Gastroesophageal sphincter (tissue), 4 donors: ENCODE measurements around the gene PNRC1. TPM values are rescaled to one million over a fixed set of nuclear protein-coding genes. Genes with fewer than 3 reads are reported as not detected.
A peak's percentile ranks its signal among the peaks of the same experiment; 100 is the strongest.

Source experiments
- ATAC-seq: fragments of 150-250 bp; one replicate; pipeline ENCODE4 v1.9.1; 2016; ENCODE audit warnings: mild to moderate bottlenecking, moderate library complexity
- H3K27ac ChIP-seq, 4 donors: fragments of 200-600 bp; sonication (generic) in 3 of 4; 1 replicate in 3 of 4; 2 replicates in 1 of 4; pipeline ENCODE4 v1.5.1; 2016 to 2019
- H3K27me3 ChIP-seq: fragments of 200-600 bp; sonication (generic); one replicate; pipeline ENCODE4 v1.5.1; 2019
- H3K36me3 ChIP-seq, 2 donors: fragments of 200-600 bp; sonication (generic); one replicate each; pipeline ENCODE4 v1.5.1; 2019; ENCODE audit warnings: control low read depth in 1 of 2
- H3K4me1 ChIP-seq, 3 donors: fragments of 200-600 bp; sonication (generic); 1 replicate in 2 of 3; 2 replicates in 1 of 3; pipeline ENCODE4 v1.5.1; 2016 to 2019; ENCODE audit warnings: control low read depth in 2 of 3
- H3K4me3 ChIP-seq, 2 donors: fragments of 200-600 bp; sonication (generic); one replicate each; pipeline ENCODE4 v1.5.1; 2019; ENCODE audit warnings: mild to moderate bottlenecking in 1 of 2, moderate library complexity in 1 of 2
- H3K9me3 ChIP-seq, 3 donors: fragments of 200-600 bp; sonication (generic); one replicate each; pipeline ENCODE4 v1.5.1; 2017 to 2019; ENCODE audit warnings: control low read depth in 2 of 3
- EP300 ChIP-seq: sonication (generic); formaldehyde crosslinking; IDR thresholded peaks from one replicate; pipeline ENCODE4 v1.6.1; 2017; ENCODE audit warnings: antibody characterized with exemption, mild to moderate bottlenecking
- POLR2A ChIP-seq, 2 donors: fragments of 450-650 bp; IDR thresholded peaks; one replicate each; pipeline ENCODE4 v1.6.1; 2017; ENCODE audit warnings: antibody characterized with exemption in 2 of 2, mild to moderate bottlenecking in 2 of 2, moderate library complexity in 1 of 2
- POLR2AphosphoS5 ChIP-seq: sonication (generic); formaldehyde crosslinking; IDR thresholded peaks from one replicate; pipeline ENCODE4 v1.6.1; 2017; ENCODE audit warnings: antibody characterized with exemption
- WGBS, 2 donors: methylation state at CpG; one replicate each; pipeline ENCODE4 v1.1.5; 2018; ENCODE audit warnings: low coverage in 1 of 2; 5-methylcytosine and 5-hydroxymethylcytosine counted together
- total RNA-seq, 4 donors: library from RNA; depleted of rRNA; stranded (reverse); fragments of >200 nt; gene quantifications; one replicate each; pipeline ENCODE4 v1.1.0, GENCODE V29; 2016
- TF ChIP-seq, protein P1 (sequence below), 4 experiments: fragments of 200-600 bp in 2 of 4; fragments of 450-650 bp in 2 of 4; sonication (generic) in 1 of 4; IDR thresholded peaks; one replicate each; pipeline ENCODE4 v1.5.1; 2017 to 2019; ENCODE audit warnings: antibody characterized with exemption in 4 of 4, mild to moderate bottlenecking in 2 of 4, moderate library complexity in 2 of 4

The PNRC1 gene
- total RNA-seq, 4 donors from 2014 or later: 316 to 349 (median 331) TPM

GRCh38 chr6:89084542-89084941, 4.0 kb downstream of the PNRC1 start:
- peak overlapping the region in 1 of 2 donors; percentile 96 for H3K4me3 ChIP-seq
- no peaks in the 10 kb centered on the region for H3K9me3 ChIP-seq
- H3K27me3 ChIP-seq: no peaks in the 10 kb centered on the region
- H3K27ac ChIP-seq: peak overlapping the region in 2 of 4 donors; percentile 27 to 100
- H3K36me3 ChIP-seq: peaks cover 0 to 25% of the 10 kb centered on the region in 2 donors
- TF ChIP-seq POLR2AphosphoS5 (no peak), EP300 (no peak), POLR2A (IDR thresholded peaks at IDR 0.05) (no peak)
- TF ChIP-seq, protein P1, sequence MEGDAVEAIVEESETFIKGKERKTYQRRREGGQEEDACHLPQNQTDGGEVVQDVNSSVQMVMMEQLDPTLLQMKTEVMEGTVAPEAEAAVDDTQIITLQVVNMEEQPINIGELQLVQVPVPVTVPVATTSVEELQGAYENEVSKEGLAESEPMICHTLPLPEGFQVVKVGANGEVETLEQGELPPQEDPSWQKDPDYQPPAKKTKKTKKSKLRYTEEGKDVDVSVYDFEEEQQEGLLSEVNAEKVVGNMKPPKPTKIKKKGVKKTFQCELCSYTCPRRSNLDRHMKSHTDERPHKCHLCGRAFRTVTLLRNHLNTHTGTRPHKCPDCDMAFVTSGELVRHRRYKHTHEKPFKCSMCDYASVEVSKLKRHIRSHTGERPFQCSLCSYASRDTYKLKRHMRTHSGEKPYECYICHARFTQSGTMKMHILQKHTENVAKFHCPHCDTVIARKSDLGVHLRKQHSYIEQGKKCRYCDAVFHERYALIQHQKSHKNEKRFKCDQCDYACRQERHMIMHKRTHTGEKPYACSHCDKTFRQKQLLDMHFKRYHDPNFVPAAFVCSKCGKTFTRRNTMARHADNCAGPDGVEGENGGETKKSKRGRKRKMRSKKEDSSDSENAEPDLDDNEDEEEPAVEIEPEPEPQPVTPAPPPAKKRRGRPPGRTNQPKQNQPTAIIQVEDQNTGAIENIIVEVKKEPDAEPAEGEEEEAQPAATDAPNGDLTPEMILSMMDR (IDR thresholded peaks at IDR 0.05): no peak
- H3K4me1 ChIP-seq: peaks cover 3 to 53% (median 17%) of the 10 kb centered on the region in 3 donors
- no peak for ATAC-seq

- TF ChIP-seq EP300 (no peak), POLR2AphosphoS5 (peak; percentile 32)
- TF ChIP-seq, protein P1 (IDR thresholded peaks at IDR 0.05): no peak
- no peaks in the 10 kb centered on the region for H3K9me3 ChIP-seq
- H3K27me3 ChIP-seq: no peaks in the 10 kb centered on the region
- WGBS, 2 donors: 0 to 17% methylated on average over 1 to 3 of the region's 3 CpGs
- peak overlapping the region in 2 of 4 donors; percentile 27 to 100 for H3K27ac ChIP-seq
- peak overlapping the region in 1 of 2 donors; percentile 96 for H3K4me3 ChIP-seq
- H3K36me3 ChIP-seq: peaks cover 0 to 25% of the 10 kb centered on the region in 2 donors
- ATAC-seq: no peak
- peaks cover 3 to 57% (median 17%) of the 10 kb centered on the region in 3 donors for H3K4me1 ChIP-seq
These were observed 4.4 kb downstream of the PNRC1 start for GRCh38 chr6:89084954-89085353.

DNA sequence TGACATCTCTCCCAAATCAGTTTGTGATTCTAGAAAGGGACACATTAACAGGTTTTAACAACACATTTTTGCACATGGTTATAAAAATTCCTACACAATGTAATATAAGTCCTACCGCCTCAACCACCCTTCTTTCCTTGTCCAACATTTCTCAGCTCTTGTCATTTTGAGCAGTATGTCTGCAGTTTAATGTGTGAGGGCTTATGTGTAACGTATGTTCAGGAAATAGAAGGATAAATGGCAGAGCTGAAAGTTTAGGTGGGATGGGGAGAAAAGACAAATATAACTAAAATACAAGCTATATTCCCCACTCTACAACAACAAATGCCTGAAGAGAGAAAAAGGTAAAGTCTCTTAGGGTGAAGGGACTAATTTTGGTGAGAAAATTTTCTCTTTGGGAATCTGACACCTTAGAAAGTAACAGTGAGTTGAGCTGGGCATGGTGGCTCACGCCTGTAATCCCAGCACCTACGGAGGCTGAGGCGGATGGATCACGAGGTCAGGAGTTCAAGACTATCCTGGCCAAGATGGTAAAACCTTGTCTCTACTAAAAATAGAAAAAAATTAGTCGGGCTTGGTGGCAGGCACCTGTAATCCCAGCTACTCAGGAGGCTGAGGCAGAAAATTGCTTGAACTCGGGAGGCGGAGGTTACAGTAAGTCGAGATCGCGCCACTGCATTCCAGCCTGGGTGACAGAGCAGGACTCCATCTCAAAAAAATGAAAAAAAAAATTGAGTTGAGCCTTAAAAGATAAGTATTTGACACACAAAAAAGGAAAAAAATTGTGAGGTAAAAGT, 5.1 kb downstream of the PNRC1 start:
- peak overlapping the region in 2 of 4 donors; percentile 27 to 100 for H3K27ac ChIP-seq
- peaks cover 3 to 64% (median 17%) of the 10 kb centered on the region in 3 donors for H3K4me1 ChIP-seq
- peaks cover 0 to 25% of the 10 kb centered on the region in 2 donors for H3K36me3 ChIP-seq
- ATAC-seq: no peak
- no peaks in the 10 kb centered on the region for H3K9me3 ChIP-seq
- no peaks in the 10 kb centered on the region for H3K27me3 ChIP-seq
- WGBS, 2 donors: 89 to 91% methylated on average over 9 to 11 of the region's 12 CpGs
- peak overlapping the region in 1 of 2 donors; percentile 96 for H3K4me3 ChIP-seq
- TF ChIP-seq POLR2AphosphoS5 (no peak), POLR2A (IDR thresholded peaks at IDR 0.05) (no peak), EP300 (no peak)
- TF ChIP-seq, protein P1 (IDR thresholded peaks at IDR 0.05): no peak

- no peak for ATAC-seq
- 85% methylated on average over 1 of the region's 1 CpG; no CpG with 5 or more reads in 1 of the 2 donors for WGBS, 2 donors
- TF ChIP-seq POLR2AphosphoS5 (no peak), POLR2A (IDR thresholded peaks at IDR 0.05) (no peak), EP300 (no peak)
- TF ChIP-seq, protein P1 (IDR thresholded peaks at IDR 0.05): no peak
- peaks cover 3 to 71% (median 17%) of the 10 kb centered on the region in 3 donors for H3K4me1 ChIP-seq
- no peaks in the 10 kb centered on the region for H3K9me3 ChIP-seq
- no peak overlapping the region for H3K4me3 ChIP-seq
- no peaks in the 10 kb centered on the region for H3K27me3 ChIP-seq
- H3K27ac ChIP-seq: no peak overlapping the region
- H3K36me3 ChIP-seq: peaks cover 0 to 25% of the 10 kb centered on the region in 2 donors
These were observed 7.3 kb downstream of the PNRC1 start for GRCh38 chr6:89087881-89088280.

- no peak overlapping the region for H3K4me3 ChIP-seq
- no peaks in the 10 kb centered on the region for H3K9me3 ChIP-seq
- ATAC-seq: no peak
- TF ChIP-seq, protein P1 (IDR thresholded peaks at IDR 0.05): no peak
- WGBS, 2 donors: 92% methylated on average over 7 of the region's 8 CpGs
- no peaks in the 10 kb centered on the region for H3K27me3 ChIP-seq
- H3K4me1 ChIP-seq: no peaks in the 10 kb centered on the region
- peaks cover 0 to 5% of the 10 kb centered on the region in 2 donors for H3K36me3 ChIP-seq
- no peak overlapping the region for H3K27ac ChIP-seq
These were observed 17.9 kb downstream of the PNRC1 start for GRCh38 chr6:89098461-89098860.
